Thoracic aorta (tissue), 2 donors: Measurements from ENCODE around the gene PEPD. TPM values are rescaled to one million over a fixed set of nuclear protein-coding genes. Genes with fewer than 3 reads are reported as not detected.

Experiments
- ATAC-seq: fragments of 150-250 bp; one replicate; pipeline ENCODE4 v1.8.0; 2017; ENCODE audit warnings: low read depth; ENCODE audit not compliant: insufficient number of reproducible peaks, low FRiP score
- DNase-seq: peaks from one replicate; pipeline ENCODE4 v3.0.0-alpha.2; 2020; ENCODE audit warnings: low spot score
- H3K27ac ChIP-seq, 2 donors: fragments of 200-600 bp; sonication (generic); 1 replicate in 1 of 2; 2 replicates in 1 of 2; pipeline ENCODE4 v1.5.1; 2016; ENCODE audit warnings: mild to moderate bottlenecking in 2 of 2, moderate library complexity in 2 of 2
- H3K27me3 ChIP-seq: fragments of 200-600 bp; sonication (generic); replicated peaks from 2 replicates; pipeline ENCODE4 v1.6.0; 2016; ENCODE audit warnings: mild to moderate bottlenecking; ENCODE audit not compliant: insufficient read depth
- H3K36me3 ChIP-seq: fragments of 200-600 bp; sonication (generic); one replicate; pipeline ENCODE4 v1.5.1; 2016
- H3K4me1 ChIP-seq, 2 donors: fragments of 200-600 bp; sonication (generic); 1 replicate in 1 of 2; 2 replicates in 1 of 2; pipeline versions ENCODE4 v1.5.1 to v1.6.0; 2016; ENCODE audit warnings: low read depth in 2 of 2, mild to moderate bottlenecking in 1 of 2; ENCODE audit not compliant: control insufficient read depth in 1 of 2
- H3K4me3 ChIP-seq: fragments of 200-600 bp; sonication (generic); 2 replicates; pipeline ENCODE4 v1.5.1; 2016; ENCODE audit warnings: mild to moderate bottlenecking
- H3K9me3 ChIP-seq: fragments of 200-600 bp; sonication (generic); 2 replicates; pipeline ENCODE4 v1.5.1; 2016
- total RNA-seq, 2 donors: library from RNA; depleted of rRNA; stranded (reverse); fragments of >200 nt; gene quantifications; one replicate each; pipeline versions ENCODE4 v1.1.0 to v1.2.3, GENCODE V29; 2016
- TF ChIP-seq, protein P1 (sequence below): fragments of 200-600 bp; sonication (generic); IDR thresholded peaks from one replicate; pipeline ENCODE4 v1.5.1; 2019; ENCODE audit warnings: antibody characterized with exemption

The PEPD gene
- total RNA-seq, 2 donors from 2014 or later, result 48.7 to 70.9 TPM

DNA sequence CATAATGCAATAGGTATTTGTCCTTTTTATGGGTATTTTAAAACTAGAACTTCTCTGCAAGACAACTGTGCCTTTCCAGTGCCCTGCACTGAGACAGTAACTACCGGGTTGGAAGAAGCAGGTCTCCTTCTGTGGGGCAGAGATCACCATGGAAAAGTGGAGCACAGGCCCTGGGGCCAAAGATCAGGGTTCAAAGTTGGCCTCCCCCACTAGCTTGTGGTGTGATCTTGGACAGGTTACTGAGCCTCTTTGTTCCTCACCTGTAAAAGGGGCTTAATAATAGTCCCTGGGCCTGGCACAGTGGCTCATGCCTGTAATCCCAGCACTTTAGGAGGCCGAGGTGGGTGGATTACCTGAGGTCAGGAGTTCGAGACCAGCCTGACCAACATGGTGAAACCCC is 79.8 kb downstream of the PEPD start:
- H3K27me3 ChIP-seq, result no peaks in the 10 kb centered on the region
- H3K9me3 ChIP-seq, result no peaks in the 10 kb centered on the region
- ATAC-seq (no peak), DNase-seq (no peak)
- no peak overlapping the region for H3K27ac ChIP-seq
- no peaks in the 10 kb centered on the region for H3K36me3 ChIP-seq
- H3K4me3 ChIP-seq, result no peak overlapping the region
- TF ChIP-seq, protein P1, sequence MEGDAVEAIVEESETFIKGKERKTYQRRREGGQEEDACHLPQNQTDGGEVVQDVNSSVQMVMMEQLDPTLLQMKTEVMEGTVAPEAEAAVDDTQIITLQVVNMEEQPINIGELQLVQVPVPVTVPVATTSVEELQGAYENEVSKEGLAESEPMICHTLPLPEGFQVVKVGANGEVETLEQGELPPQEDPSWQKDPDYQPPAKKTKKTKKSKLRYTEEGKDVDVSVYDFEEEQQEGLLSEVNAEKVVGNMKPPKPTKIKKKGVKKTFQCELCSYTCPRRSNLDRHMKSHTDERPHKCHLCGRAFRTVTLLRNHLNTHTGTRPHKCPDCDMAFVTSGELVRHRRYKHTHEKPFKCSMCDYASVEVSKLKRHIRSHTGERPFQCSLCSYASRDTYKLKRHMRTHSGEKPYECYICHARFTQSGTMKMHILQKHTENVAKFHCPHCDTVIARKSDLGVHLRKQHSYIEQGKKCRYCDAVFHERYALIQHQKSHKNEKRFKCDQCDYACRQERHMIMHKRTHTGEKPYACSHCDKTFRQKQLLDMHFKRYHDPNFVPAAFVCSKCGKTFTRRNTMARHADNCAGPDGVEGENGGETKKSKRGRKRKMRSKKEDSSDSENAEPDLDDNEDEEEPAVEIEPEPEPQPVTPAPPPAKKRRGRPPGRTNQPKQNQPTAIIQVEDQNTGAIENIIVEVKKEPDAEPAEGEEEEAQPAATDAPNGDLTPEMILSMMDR, result no peak
- H3K4me1 ChIP-seq, result no peaks in the 10 kb centered on the region

DNA sequence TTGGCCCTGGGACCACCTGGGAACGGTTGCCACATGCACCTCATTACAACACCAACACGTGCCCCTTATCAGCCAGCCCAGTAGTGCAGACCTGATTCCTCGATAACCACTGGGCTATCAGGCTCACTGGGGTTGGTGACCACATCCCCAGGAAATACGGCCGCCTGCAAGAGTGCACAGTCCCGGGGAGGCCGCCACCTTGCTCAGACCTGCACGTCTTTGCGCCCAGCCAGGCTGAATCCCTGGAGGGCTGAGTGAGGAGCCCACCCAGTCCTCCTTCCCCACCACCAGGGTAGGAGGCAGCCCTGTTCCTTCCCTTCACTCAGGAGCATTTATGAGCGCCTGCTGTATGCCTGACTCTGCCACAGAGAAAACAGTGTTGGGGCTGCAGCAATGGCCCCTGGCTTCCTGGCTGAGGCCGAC is 80.3 kb downstream of the PEPD start:
- Histone ChIP-seq H3K36me3 (no peaks in the 10 kb centered on the region), H3K27ac (no peak overlapping the region), H3K4me1 (no peaks in the 10 kb centered on the region), H3K27me3 (no peaks in the 10 kb centered on the region), H3K4me3 (no peak overlapping the region), H3K9me3 (no peaks in the 10 kb centered on the region)
- TF ChIP-seq, protein P1, result no peak
- ATAC-seq, result no peak
- DNase-seq, result no peak

DNA sequence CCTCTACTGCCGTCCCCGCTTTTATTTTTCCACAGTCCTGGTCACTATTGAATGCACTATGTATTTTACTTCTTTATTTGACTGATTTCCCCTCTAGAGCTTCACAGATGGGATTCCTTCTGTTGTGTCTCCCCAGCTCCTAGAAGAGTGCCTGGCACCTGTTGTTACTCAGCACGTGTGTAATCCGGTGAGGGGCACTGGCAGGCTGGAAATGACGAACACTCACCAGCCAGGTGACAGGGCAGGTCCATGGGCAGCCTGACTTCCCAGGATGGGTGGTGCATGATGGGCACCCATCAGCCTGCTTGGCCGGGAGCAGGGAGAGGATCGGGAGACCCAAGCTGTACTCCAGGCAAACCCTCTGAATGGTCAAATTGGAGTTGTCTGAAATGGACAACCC is 80.9 kb downstream of the PEPD start:
- H3K4me1 ChIP-seq, result no peaks in the 10 kb centered on the region
- TF ChIP-seq, protein P1, result no peak
- ATAC-seq (no peak), DNase-seq (no peak)
- H3K36me3 ChIP-seq, result no peaks in the 10 kb centered on the region
- H3K27me3 ChIP-seq, result no peaks in the 10 kb centered on the region
- no peak overlapping the region for H3K4me3 ChIP-seq
- no peak overlapping the region for H3K27ac ChIP-seq
- no peaks in the 10 kb centered on the region for H3K9me3 ChIP-seq

DNA sequence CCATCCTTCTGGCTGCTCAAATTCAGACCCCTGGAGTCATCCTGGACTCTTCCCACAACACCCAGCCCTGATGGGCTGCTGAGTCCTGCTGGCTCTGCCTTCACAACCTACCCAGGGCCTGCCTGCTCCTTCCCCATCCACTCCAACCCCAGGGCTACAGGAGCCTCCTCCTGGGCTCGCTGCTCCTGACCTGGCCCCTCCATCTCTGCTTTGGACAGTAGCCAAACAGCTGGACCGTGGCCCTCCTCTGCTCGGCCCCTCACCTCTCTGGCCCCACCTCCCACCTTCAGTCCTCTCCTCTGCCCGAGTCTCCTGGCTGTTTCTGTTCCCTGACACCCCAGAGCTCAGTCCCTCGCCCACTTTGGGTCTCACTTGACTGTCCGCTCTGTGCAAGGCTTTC is 81.3 kb downstream of the PEPD start:
- Histone ChIP-seq H3K4me3 (no peak overlapping the region), H3K27me3 (no peaks in the 10 kb centered on the region), H3K27ac (no peak overlapping the region), H3K36me3 (no peaks in the 10 kb centered on the region), H3K4me1 (no peaks in the 10 kb centered on the region), H3K9me3 (no peaks in the 10 kb centered on the region)
- TF ChIP-seq, protein P1, result no peak
- ATAC-seq (no peak), DNase-seq (no peak)

DNA sequence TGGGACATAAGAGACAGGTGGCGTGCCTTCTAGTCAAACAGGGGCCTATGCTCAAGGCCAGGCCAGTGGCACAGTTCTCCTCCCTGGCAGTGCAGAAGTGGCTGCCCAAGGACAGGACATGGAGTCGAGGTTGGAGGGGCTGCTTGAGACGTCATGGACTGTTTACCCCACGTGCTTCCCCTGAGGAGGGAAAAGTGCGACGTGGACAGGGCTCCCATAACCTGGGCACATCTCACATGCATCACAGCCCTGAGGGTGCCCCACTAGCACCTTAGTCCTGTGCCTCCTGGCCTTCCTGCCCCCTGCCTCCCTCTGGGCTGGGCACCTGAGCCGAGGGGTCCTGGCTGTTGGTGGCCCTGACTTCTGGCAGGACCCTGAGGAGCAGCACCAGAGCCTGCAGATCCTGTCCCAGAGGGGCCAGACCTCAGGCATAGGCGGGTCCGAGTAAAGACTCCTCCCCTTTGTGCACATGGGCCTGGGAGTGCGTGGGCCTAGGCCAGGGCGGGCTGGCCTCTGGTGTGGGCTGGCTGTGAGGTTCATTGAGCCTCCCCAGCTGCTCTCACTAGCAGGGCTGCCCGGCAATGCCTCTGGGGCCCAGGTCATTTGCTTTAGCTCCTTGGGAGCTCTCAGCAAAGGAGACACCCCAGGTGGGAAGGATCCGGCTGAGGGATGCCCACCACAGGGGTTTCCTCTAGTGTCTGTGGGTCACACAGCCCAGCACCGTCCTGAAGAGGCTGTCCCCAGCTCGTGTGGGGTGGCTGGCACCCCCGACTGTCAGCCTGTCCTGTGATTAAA is 82.4 kb downstream of the PEPD start:
- no peak for ATAC-seq
- no peak for DNase-seq
- Histone ChIP-seq H3K36me3 (no peaks in the 10 kb centered on the region), H3K27me3 (no peaks in the 10 kb centered on the region), H3K27ac (no peak overlapping the region), H3K4me1 (no peaks in the 10 kb centered on the region), H3K9me3 (no peaks in the 10 kb centered on the region), H3K4me3 (no peak overlapping the region)
- TF ChIP-seq, protein P1, result no peak
